ENCODE measurements around the gene GPR89A.
A peak's percentile ranks its signal among the peaks of the same experiment; 100 is the strongest.
"Not testable (repeated sequence)": the region's sequence is repeated elsewhere in the genome, so short reads cannot be mapped to it uniquely, and the experiment has no call there.

Gene GPR89A

DNA sequence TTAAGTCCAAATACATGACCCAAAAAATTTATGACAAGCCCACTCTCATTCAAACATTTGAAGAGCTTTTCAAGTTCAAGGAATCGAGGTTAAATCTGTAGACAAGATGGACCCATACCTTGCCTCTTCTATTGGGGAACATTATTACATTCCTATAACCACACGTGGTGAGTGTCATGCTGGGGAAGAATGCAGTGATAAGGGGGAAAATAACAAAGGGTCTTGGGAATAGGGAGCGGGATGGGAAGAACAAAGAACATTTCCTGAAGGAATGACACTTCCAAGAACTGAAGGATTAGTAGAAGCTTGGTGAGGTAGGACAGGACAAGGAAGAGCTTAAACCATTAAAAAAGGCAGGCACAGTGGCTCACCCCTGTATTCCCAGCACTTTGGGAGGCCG lies 80.5 kb downstream of the GPR89A start:
- DNase-seq, result no peak

- DNase-seq, result no peak
Measured at GRCh38 chr1:145688924-145689323, 81.1 kb downstream of the GPR89A start.

GRCh38 chr1:145689922-145690321 lies 82.1 kb downstream of the GPR89A start:
- DNase-seq, result no peak

DNA sequence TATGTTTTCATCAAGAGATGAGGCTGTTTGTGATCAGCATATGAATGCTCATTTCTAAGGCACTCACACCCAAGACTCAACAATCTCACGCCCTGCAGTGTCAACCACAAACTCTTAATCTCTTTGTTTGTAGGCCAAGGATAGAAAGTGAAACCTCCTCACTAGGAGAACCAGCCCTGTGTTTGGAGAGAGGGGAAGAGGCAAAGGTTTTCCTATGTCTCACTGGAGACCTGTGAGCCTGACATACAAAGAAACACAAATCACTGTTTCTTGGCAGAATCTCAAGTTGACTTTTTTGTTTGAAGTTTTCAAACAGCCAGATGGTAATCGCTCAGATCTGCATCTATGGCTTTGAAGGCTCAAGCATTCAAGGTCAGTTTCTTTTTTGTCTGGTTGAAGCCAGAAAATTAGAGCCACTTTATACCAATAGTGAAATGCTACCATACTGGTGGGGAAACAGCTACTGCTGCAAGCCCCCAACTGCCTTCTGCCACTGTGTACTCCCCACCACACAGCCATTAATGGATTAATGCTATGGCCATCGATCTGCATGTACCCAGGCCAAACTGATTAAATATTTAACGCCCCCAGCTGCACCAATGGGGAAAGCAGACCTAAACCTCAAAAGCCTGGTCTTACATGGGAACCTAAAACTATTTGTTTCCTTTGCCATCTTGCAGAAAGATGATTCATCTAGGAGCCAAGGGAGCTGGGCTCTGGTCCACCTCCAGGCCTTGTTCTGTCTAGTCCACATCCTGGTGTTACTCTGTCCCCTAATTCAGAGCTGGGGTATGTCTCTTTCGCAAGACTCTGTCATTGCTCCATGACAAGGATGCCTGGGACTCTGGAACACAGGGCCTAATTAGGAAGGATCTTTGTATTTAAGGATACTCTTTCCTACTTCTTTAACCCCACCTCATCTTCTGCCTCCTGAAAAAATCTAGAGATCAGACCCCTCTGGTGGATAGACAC lies 83.1 kb downstream of the GPR89A start:
- DNase-seq, result peak; percentile 67

DNA sequence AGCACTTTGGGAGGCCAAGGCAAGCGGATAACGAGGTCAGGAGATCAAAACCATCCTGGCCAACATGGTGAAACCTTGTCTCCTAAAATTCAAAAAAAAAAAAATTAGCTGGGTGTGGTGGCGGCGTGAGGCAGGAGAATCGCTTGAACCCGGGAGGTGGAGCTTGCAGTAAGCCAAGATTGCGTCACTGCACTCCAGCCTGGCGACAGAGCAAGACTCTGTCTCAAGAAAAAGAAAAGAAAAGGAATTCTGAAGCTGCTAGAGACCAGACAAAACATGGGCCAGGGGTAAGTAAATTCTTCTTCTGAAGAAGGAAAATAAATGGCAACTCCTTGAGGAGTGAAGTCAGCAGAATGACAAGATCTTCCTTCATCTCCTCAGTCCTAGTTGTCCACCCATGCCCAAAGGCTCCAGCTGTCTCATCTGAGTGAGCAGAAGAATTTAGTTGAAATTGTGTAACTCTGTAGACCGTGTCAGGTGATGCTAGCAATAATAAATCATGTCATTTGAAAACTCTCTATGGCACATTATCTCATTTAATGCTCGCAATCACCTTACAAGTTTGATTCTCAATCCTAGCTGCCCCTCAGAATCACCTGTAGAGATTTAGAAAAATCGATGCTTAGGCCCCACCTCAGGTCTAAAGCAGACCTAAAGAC lies 85.1 kb downstream of the GPR89A start:
- DNase-seq, result no peak

DNA sequence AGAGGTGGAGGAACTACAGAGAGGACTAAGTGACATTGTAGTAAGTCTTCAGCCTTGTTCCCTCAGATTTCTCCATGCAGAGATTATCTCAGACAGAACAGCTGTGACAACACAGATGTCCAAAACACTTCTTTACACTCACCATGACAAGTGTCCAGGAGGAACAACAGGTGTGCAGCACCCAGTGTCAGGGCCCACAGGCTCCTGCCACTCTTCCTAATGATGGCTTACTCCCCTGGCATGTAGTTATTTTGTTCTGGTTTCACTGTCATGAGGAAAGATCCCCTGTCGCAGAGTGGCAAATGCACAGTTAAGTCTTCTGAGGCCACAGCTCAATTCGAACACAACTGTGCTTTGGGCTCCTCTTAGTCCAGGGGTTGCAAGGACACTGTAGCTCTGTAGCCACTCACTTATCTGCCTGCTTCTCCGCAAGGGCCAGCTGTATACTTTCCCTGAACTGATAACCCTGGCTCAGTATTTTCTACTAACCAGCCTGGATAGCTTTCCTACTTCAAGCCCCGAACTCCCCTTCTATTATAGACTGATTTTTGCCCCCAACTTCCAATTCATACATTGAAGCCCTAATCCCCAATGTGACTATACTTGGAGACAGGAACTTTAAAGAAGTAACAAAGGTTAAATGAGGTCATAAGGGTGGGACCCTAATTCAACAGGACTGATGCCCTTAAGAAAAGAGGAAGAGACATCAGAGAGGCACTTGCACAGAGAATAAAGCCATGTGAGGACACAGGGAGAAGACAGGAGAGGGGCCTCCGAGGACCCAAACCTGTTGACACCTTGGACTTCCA lies 88.2 kb downstream of the GPR89A start:
- DNase-seq, result no peak

DNA sequence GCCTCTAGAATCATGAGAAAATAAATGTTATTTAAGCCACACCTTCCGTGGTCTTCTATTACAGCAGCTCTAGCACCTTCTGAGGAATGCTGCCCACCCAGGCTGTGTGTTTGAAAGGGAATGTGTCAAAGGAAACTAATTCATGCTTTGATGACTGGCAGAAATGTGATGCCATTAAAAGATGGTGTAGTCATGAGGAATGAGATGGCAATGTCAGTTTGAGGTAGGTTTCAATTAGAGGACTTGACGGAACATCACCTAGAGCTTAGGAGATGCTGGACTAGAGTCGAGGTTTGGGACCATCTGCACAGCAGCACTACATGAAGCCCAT lies 88.8 kb downstream of the GPR89A start:
- DNase-seq, result no peak

- no peak for DNase-seq
Measured at GRCh38 chr1:145701306-145701862, 93.6 kb downstream of the GPR89A start.

DNA sequence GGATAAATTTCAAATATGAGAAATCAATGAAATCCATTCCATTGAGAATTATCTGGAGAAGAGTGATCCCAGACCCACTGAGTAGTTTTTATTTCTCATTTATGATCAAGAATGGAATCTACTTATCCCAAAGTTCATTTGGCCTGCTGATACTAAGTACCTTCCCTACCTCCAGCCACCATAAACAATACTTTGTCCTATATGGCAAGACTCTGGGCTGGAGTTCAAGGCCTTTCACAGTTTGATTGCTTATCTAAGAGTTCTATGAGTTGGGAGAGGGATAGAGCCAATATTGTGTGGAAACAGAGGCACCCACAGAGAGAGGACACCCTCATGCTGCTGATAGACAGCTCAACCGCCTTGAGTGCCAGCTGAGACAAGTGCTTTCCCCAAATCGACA lies 94.3 kb downstream of the GPR89A start:
- no peak for DNase-seq

DNA sequence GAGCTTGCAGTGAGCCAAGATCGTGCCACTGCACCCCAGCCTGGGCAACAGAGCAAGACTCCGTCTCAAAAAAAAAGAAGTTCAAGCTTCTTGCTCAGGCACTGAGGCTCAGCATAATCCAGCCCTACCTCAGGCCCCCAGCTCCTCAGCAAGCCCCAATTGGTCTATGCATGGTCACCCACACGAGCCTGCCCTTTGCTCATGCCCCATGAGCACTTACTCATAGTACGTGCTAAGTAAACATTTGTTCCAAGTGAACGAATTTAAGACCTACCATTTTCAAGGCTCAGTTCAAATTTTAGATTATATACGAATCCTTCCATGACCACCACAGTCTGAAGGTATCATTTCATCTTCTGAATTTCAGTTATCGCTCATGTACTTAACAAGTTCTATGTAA lies 95.0 kb downstream of the GPR89A start:
- DNase-seq, result no peak

GRCh38 chr1:145705622-145706021 lies 97.8 kb downstream of the GPR89A start:
- DNase-seq, result no peak

GRCh38 chr1:145706086-145706664 lies 98.4 kb downstream of the GPR89A start:
- no peak for DNase-seq

DNA sequence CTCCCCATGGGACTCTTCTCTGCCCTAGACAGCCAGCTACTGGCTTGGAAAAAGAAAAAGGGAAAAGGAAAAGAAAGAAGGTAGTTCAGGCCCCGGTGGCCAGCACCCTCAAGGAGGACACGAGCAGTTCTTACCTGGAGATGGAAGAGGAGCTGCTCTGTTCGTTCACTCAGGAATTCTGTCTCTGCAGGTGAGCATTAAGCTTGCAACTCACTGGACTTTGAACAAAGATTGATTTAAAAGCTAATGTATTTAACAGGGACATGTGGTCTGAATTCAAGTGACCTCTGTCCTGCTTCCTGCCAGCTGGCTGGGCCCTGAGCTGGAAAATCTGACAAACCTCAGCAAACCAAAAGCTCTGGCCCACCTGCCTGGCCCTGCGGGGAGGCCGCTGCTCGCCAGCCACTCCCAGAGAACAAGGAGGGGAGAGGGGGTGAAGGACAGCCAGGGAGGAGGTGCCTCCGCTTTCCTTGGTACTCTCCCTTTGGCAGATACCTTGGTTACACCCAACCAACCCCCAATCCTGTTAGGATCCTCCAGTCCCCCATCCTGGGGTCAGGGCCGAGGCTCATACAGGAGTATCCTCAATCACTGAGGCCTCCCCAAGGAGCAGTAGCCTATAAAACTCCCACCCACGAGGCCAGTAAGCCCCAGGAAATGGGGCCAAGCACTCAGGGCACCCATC lies 99.5 kb downstream of the GPR89A start, which contains the start of gene PDZK1:
Gene PDZK1, minus strand, starts transcription at position 186 of the 685 bp plus-strand sequence. CDS start 19,347 bp downstream, outside the sequence.
- no peak for DNase-seq

- DNase-seq, result no peak
Measured at GRCh38 chr1:145708063-145708462, 100.3 kb downstream of the GPR89A start.

DNA sequence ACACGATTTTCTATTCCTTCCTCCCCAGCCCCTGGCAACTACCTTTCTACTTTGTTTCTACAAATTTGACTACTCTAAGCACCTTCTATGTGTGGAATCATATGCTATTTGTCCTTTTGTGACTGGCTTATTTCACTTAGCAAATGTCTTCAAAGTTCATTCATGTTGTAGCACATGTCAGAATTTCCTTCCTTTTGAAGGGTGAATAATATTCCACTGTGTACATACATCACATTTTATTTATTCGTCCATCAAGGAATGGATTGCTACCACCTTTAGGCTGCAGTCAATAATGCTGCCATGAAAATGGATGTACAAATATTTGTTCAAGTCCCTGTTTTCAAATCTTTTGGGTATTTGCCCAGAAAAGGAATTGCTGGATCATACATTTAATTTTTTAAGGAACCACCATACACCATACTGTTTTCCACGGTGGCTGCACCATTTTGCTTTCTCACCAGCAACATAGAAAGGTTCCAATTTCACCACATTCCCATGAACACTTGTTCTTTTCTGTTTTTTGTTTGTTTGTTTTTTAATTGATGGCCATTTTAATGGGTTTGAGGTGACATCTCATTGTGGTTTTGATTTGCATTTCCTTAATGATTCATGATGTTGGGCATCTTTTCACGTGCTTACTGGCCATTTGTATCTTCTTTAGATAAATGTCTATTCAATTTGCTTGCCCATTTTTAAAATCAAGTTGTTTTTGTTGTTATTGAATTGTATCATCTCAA lies 102.7 kb downstream of the GPR89A start:
- no peak for DNase-seq

- DNase-seq, result no peak
Measured at GRCh38 chr1:145711213-145711651, 103.4 kb downstream of the GPR89A start.

DNA sequence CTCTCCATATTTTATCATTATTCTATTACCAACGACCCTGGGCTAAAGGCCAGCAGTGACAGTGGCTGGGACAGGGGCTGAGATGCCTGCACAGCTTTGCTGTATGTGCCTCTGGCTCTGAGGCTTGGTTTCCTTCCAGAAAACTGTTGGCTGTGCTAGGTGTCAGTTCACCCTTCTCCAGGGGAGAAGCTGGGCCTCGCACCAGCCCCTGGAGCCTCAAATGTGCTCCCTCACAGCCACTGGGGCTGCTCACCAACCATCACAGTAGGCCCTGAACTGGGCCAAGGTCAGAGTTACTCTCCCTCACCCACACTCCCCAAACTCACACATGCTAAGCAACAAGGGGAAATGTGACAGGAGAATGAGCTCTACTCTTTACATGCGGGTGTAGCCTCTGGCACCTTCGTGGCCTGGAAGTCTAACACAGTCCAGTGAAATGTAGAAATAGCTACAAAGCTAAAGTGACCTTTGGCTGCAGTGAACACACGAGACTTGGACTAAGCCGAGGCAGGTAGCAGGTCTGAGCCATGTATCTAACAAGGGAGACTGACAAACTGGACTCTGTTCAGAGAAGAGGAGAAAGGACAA lies 106.8 kb downstream of the GPR89A start:
- no peak for DNase-seq

- DNase-seq, result no peak
Measured at GRCh38 chr1:145716641-145717345, 109.0 kb downstream of the GPR89A start.

GRCh38 chr1:145717833-145718232 lies 110.0 kb downstream of the GPR89A start:
- no peak for DNase-seq

DNA sequence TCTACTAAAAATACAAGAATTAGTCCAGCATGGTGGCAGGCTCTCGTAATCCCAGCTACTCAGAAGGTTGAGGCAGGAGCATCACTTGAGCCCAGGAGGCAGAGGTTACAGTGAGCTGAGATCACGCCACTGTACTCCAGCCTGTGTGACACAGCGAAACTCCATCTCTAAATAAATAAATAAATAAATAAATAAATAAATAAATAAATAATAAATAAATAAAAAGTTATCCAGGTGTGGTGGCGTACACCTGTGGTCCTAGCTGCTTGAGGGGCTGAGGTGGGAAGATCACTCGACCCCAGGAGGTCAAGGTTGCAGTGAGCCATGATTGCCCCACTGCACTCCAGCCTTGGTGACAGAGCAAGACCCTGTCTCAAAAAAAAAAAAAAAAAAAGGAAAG lies 110.7 kb downstream of the GPR89A start:
- DNase-seq, result not testable (repeated sequence)

All from CD4-positive, alpha-beta T cell treated with Interleukin-21 for 1 hour (primary cell).